Non-pigmented ciliary epithelial cell (primary cell): Measurements from ENCODE around the gene KIR2DL1.
"Not testable (repeated sequence)": the region's sequence is repeated elsewhere in the genome, so short reads cannot be mapped to it uniquely, and the experiment has no call there.

Source experiments
- DNase-seq: peaks from one replicate; pipeline ENCODE4 v3.0.0-alpha.2; 2010; ENCODE audit warnings: low read depth

Gene KIR2DL1

GRCh38 chr19:54771018-54771960, 1.7 kb downstream of the KIR2DL1 start:
- not testable (repeated sequence) for DNase-seq

GRCh38 chr19:54772666-54773065, 3.1 kb downstream of the KIR2DL1 start:
- not testable (repeated sequence) for DNase-seq

- DNase-seq: not testable (repeated sequence)
These were observed 5.7 kb downstream of the KIR2DL1 start for GRCh38 chr19:54775095-54775815.

GRCh38 chr19:54775830-54776229, 6.2 kb downstream of the KIR2DL1 start:
- DNase-seq: not testable (repeated sequence)

- DNase-seq: not testable (repeated sequence)
These were observed 8.3 kb downstream of the KIR2DL1 start for GRCh38 chr19:54777851-54778250.

GRCh38 chr19:54778896-54779295, 9.3 kb downstream of the KIR2DL1 start:
- not testable (repeated sequence) for DNase-seq

- DNase-seq: not testable (repeated sequence)
These were observed 13.3 kb downstream of the KIR2DL1 start for GRCh38 chr19:54782916-54783315.

GRCh38 chr19:54786091-54786723, 16.6 kb downstream of the KIR2DL1 start:
- DNase-seq: not testable (repeated sequence)

GRCh38 chr19:54788154-54788553, 18.6 kb downstream of the KIR2DL1 start:
- not testable (repeated sequence) for DNase-seq

GRCh38 chr19:54790711-54791110, 21.1 kb downstream of the KIR2DL1 start:
- no peak for DNase-seq

GRCh38 chr19:54791476-54791875, 21.9 kb downstream of the KIR2DL1 start:
- DNase-seq: no peak

- DNase-seq: no peak
These were observed 23.2 kb downstream of the KIR2DL1 start for GRCh38 chr19:54792814-54793213.

- no peak for DNase-seq
These were observed 26.2 kb downstream of the KIR2DL1 start for GRCh38 chr19:54795758-54796157.

- no peak for DNase-seq
These were observed 33.8 kb downstream of the KIR2DL1 start, which contains the start of gene KIR2DL4 for GRCh38 chr19:54803410-54803809. Gene KIR2DL4, plus strand, starts transcription at chr19:54803610. Its CDS starts 42 bp downstream, at chr19:54803652.

GRCh38 chr19:54804101-54804500, 34.5 kb downstream of the KIR2DL1 start:
- no peak for DNase-seq

GRCh38 chr19:54804571-54804970, 35.0 kb downstream of the KIR2DL1 start:
- no peak for DNase-seq

- no peak for DNase-seq
These were observed 36.3 kb downstream of the KIR2DL1 start for GRCh38 chr19:54805665-54806515.

- no peak for DNase-seq
These were observed 36.9 kb downstream of the KIR2DL1 start for GRCh38 chr19:54806516-54806838.

- not testable (repeated sequence) for DNase-seq
These were observed 45.0 kb downstream of the KIR2DL1 start for GRCh38 chr19:54814571-54814970.

GRCh38 chr19:54816251-54816650, 46.7 kb downstream of the KIR2DL1 start, which contains the start of gene KIR3DL1:
Gene KIR3DL1, plus strand, starts transcription at chr19:54816468.
- not testable (repeated sequence) for DNase-seq
